Measurements from ENCODE around the gene NPAT.

Gene NPAT

GRCh38 chr11:108206969-108207682, 15.3 kb downstream of the NPAT start:
- peaks cover 90% of the 10 kb centered on the region for H3K36me3 ChIP-seq (ENCODE audit: insufficient read depth, low read length)
- H3K4me1 ChIP-seq (ENCODE audit: insufficient read depth, low read length), result no peaks in the 10 kb centered on the region
- H3K27me3 ChIP-seq (ENCODE audit: insufficient read depth, low read length, poor library complexity), result no peaks in the 10 kb centered on the region
- H3K79me2 ChIP-seq (ENCODE audit: insufficient read depth, low read length), result peaks cover 100% of the 10 kb centered on the region
- no peak for TF ChIP-seq CTCF (IDR thresholded peaks at IDR 0.05; ENCODE audit: borderline replicate concordance, extremely low read depth, low read length, poor library complexity, severe bottlenecking)
- TF ChIP-seq EZH2 (IDR thresholded peaks at IDR 0.05; ENCODE audit: borderline replicate concordance, low read depth, low read length, severe bottlenecking), result no peak
- H3K4me3 ChIP-seq (ENCODE audit: low read depth in 1 of 2, low read length in 2 of 2), result no peak overlapping the region
- H3K9ac ChIP-seq (ENCODE audit: low read depth, low read length), result no peak overlapping the region
- ATAC-seq (ENCODE audit: insufficient read depth, low read depth) (peak; percentile 55; the same call in 2 of the 3 replicates), DNase-seq (peak; percentile 23)
- no peak overlapping the region for H3K4me2 ChIP-seq (ENCODE audit: insufficient read depth, low read length)
- no peak overlapping the region for H2AFZ ChIP-seq (ENCODE audit: low read depth, low read length)
- H4K20me1 ChIP-seq (ENCODE audit: insufficient read depth, low read length), result 0 out of 2 replicates have a peak, but pooled peaks cover 13% of the 10 kb centered on the region
- H3K9me3 ChIP-seq (ENCODE audit: insufficient read depth, low read length, severe bottlenecking), result peaks cover 67% of the 10 kb centered on the region
- H3K27ac ChIP-seq (ENCODE audit: low read length), result no peak overlapping the region

- no peak for ATAC-seq (ENCODE audit: insufficient read depth, low read depth)
- Histone ChIP-seq H2AFZ (ENCODE audit: low read depth, low read length) (no peak overlapping the region), H3K9ac (ENCODE audit: low read depth, low read length) (no peak overlapping the region), H3K9me3 (ENCODE audit: insufficient read depth, low read length, severe bottlenecking) (peaks cover 63% of the 10 kb centered on the region), H3K4me2 (ENCODE audit: insufficient read depth, low read length) (no peak overlapping the region), H3K4me1 (ENCODE audit: insufficient read depth, low read length) (no peaks in the 10 kb centered on the region), H3K36me3 (ENCODE audit: insufficient read depth, low read length) (peaks cover 87% of the 10 kb centered on the region), H3K4me3 (ENCODE audit: low read depth in 1 of 2, low read length in 2 of 2) (no peak overlapping the region), H4K20me1 (ENCODE audit: insufficient read depth, low read length) (peaks cover 21% of the 10 kb centered on the region; the same call in 1 of the 2 replicates), H3K79me2 (ENCODE audit: insufficient read depth, low read length) (peaks cover 100% of the 10 kb centered on the region), H3K27ac (ENCODE audit: low read length) (no peak overlapping the region), H3K27me3 (ENCODE audit: insufficient read depth, low read length, poor library complexity) (no peaks in the 10 kb centered on the region)
- no peak for TF ChIP-seq EZH2 (IDR thresholded peaks at IDR 0.05; ENCODE audit: borderline replicate concordance, low read depth, low read length, severe bottlenecking)
- no peak for TF ChIP-seq CTCF (IDR thresholded peaks at IDR 0.05; ENCODE audit: borderline replicate concordance, extremely low read depth, low read length, poor library complexity, severe bottlenecking)
- DNase-seq, result no peak
Observed at GRCh38 chr11:108206171-108206570, 16.3 kb downstream of the NPAT start.

GRCh38 chr11:108204929-108205499, 17.4 kb downstream of the NPAT start:
- DNase-seq (no peak), ATAC-seq (ENCODE audit: insufficient read depth, low read depth) (no peak)
- Histone ChIP-seq H3K4me1 (ENCODE audit: insufficient read depth, low read length) (no peaks in the 10 kb centered on the region), H3K9ac (ENCODE audit: low read depth, low read length) (no peak overlapping the region), H3K79me2 (ENCODE audit: insufficient read depth, low read length) (peaks cover 100% of the 10 kb centered on the region), H3K4me3 (ENCODE audit: low read depth in 1 of 2, low read length in 2 of 2) (no peak overlapping the region), H3K9me3 (ENCODE audit: insufficient read depth, low read length, severe bottlenecking) (peaks cover 54% of the 10 kb centered on the region), H3K27me3 (ENCODE audit: insufficient read depth, low read length, poor library complexity) (no peaks in the 10 kb centered on the region), H3K4me2 (ENCODE audit: insufficient read depth, low read length) (no peak overlapping the region), H3K27ac (ENCODE audit: low read length) (no peak overlapping the region), H3K36me3 (ENCODE audit: insufficient read depth, low read length) (peaks cover 87% of the 10 kb centered on the region), H2AFZ (ENCODE audit: low read depth, low read length) (no peak overlapping the region), H4K20me1 (ENCODE audit: insufficient read depth, low read length) (peaks cover 31% of the 10 kb centered on the region; the same call in 1 of the 2 replicates)
- TF ChIP-seq CTCF (IDR thresholded peaks at IDR 0.05; ENCODE audit: borderline replicate concordance, extremely low read depth, low read length, poor library complexity, severe bottlenecking) (no peak), EZH2 (IDR thresholded peaks at IDR 0.05; ENCODE audit: borderline replicate concordance, low read depth, low read length, severe bottlenecking) (no peak)
